Esophagus muscularis mucosa (tissue), 4 donors: ENCODE data around the gene ALOX12B.

ENCODE experiments used
- EP300 ChIP-seq: sonication (generic); formaldehyde crosslinking; IDR thresholded peaks from one replicate; pipeline ENCODE4 v1.6.1; 2017; ENCODE audit warnings: antibody characterized with exemption
- POLR2A ChIP-seq: fragments of 450-650 bp; IDR thresholded peaks from one replicate; pipeline ENCODE4 v1.6.1; 2017; ENCODE audit warnings: antibody characterized with exemption, moderate library complexity, mild to moderate bottlenecking, low read depth
- POLR2AphosphoS5 ChIP-seq, 2 donors: sonication (generic); formaldehyde crosslinking; IDR thresholded peaks; one replicate each; pipeline ENCODE4 v1.6.1; 2017; ENCODE audit warnings: antibody characterized with exemption in 2 of 2
- TF ChIP-seq, protein P1 (sequence below), 3 experiments: fragments of 200-600 bp in 2 of 3; fragments of 450-650 bp in 1 of 3; sonication (generic) in 2 of 3; IDR thresholded peaks; one replicate each; pipeline ENCODE4 v1.5.1; 2017 to 2019; ENCODE audit warnings: antibody characterized with exemption in 3 of 3, mild to moderate bottlenecking in 2 of 3, moderate library complexity in 1 of 3

GRCh38 chr17:8103549-8103948 is 16.0 kb upstream of the ALOX12B start:
- TF ChIP-seq POLR2A (no peak), EP300 (no peak), POLR2AphosphoS5 (IDR thresholded peaks at IDR 0.05) (no peak)
- TF ChIP-seq, protein P1, sequence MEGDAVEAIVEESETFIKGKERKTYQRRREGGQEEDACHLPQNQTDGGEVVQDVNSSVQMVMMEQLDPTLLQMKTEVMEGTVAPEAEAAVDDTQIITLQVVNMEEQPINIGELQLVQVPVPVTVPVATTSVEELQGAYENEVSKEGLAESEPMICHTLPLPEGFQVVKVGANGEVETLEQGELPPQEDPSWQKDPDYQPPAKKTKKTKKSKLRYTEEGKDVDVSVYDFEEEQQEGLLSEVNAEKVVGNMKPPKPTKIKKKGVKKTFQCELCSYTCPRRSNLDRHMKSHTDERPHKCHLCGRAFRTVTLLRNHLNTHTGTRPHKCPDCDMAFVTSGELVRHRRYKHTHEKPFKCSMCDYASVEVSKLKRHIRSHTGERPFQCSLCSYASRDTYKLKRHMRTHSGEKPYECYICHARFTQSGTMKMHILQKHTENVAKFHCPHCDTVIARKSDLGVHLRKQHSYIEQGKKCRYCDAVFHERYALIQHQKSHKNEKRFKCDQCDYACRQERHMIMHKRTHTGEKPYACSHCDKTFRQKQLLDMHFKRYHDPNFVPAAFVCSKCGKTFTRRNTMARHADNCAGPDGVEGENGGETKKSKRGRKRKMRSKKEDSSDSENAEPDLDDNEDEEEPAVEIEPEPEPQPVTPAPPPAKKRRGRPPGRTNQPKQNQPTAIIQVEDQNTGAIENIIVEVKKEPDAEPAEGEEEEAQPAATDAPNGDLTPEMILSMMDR (IDR thresholded peaks at IDR 0.05), result no peak
